ENCODE measurements around the gene GPR158. TPM values are rescaled to one million over a fixed set of nuclear protein-coding genes. Genes with fewer than 3 reads are reported as not detected.

GPR158 gene
- total and polyA plus RNA-seq, 4 donors, result 0.02 to 0.97 TPM; not detected in 2

DNA sequence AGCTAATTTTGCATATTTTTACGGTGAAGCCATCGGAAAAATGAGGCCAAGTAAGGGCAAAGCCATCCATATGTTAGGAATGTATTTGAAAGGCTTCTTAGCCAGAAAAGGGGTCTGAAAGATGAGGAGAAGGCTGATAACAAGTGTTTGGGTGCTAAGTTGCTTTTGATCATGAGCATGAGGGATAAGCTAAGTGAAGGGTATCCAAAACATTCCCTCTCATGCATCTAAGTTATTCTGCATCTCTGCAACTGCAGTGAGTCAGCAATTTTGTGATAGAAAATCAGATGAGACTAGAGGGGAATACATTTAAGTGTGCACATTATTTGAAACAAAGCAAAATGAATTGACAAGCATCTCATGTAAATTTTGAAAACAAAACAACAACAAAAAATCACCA lies 282.8 kb downstream of the GPR158 start:
- ATAC-seq (ENCODE audit: insufficient read depth, low FRiP score), result no peak
- H3K9ac ChIP-seq (ENCODE audit: insufficient read depth in 1 of 2, low read length in 2 of 2), result no peak overlapping the region
- no peaks in the 10 kb centered on the region for H3K9me3 ChIP-seq (ENCODE audit: control insufficient read depth in 4 of 4, insufficient read depth in 3 of 4, low read length in 3 of 4)
- TF ChIP-seq, protein P1, sequence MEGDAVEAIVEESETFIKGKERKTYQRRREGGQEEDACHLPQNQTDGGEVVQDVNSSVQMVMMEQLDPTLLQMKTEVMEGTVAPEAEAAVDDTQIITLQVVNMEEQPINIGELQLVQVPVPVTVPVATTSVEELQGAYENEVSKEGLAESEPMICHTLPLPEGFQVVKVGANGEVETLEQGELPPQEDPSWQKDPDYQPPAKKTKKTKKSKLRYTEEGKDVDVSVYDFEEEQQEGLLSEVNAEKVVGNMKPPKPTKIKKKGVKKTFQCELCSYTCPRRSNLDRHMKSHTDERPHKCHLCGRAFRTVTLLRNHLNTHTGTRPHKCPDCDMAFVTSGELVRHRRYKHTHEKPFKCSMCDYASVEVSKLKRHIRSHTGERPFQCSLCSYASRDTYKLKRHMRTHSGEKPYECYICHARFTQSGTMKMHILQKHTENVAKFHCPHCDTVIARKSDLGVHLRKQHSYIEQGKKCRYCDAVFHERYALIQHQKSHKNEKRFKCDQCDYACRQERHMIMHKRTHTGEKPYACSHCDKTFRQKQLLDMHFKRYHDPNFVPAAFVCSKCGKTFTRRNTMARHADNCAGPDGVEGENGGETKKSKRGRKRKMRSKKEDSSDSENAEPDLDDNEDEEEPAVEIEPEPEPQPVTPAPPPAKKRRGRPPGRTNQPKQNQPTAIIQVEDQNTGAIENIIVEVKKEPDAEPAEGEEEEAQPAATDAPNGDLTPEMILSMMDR (IDR thresholded peaks at IDR 0.05; ENCODE audit: control extremely low read depth, extremely low read depth), result no peak
- H3K4me3 ChIP-seq, result no peak overlapping the region
- 61 to 74% methylated on average over 2 of the region's 2 CpGs for WGBS, 2 donors
- DNase-seq, result no peak
- no peaks in the 10 kb centered on the region for H3K36me3 ChIP-seq (ENCODE audit: control insufficient read depth in 4 of 4, insufficient read depth in 4 of 4, low read length in 4 of 4)
- H3K4me1 ChIP-seq (ENCODE audit: control insufficient read depth in 5 of 5, insufficient read depth in 5 of 5, low read length in 5 of 5), result no peaks in the 10 kb centered on the region
- no peaks in the 10 kb centered on the region for H3K27me3 ChIP-seq (ENCODE audit: control insufficient read depth in 3 of 3, insufficient read depth in 3 of 3, low read length in 2 of 3)
- H3K27ac ChIP-seq (ENCODE audit: low read depth in 1 of 2, low read length in 1 of 2), result no peak overlapping the region

DNA sequence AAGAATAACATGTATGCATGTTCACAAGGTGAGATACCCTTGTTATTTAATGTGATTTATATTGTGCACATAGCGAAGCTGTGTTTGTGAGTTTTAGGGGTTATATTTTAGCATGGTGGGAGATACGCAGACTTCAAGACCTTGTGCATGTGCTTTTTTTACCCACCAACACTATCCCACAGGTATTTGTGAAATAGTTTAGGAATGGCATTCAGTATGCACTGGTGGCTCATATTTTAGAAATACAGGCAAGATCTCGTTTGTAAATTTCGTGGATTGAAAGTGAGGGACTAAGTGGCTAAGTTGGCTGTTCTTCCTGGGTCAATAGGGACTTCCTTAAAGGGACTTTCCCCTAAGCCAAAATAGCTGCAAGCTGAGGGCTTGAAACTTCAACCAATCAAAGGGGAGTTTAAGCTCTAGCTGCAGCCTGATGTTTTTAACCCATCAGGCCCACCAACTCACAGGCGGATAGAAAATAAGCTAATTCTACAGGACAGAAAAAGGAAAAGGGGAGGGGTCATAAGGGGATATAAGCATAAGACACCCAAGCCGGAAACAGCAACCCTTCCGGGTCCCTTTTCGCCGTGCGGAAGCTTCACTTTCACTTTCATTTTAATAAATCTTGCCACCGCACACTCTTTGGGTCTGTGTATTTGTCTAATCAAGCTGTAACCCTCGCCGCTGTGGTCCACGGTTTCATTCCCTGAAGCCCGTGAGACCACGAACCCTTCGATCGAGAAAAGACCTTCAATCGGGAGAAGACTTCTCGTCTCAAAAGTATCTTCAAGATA lies 291.0 kb downstream of the GPR158 start:
- Histone ChIP-seq H3K4me3 (no peak overlapping the region), H3K9me3 (ENCODE audit: control insufficient read depth in 4 of 4, insufficient read depth in 3 of 4, low read length in 3 of 4) (peaks cover 0 to 2% (median 0%) of the 10 kb centered on the region in 4 donors), H3K36me3 (ENCODE audit: control insufficient read depth in 4 of 4, insufficient read depth in 4 of 4, low read length in 4 of 4) (no peaks in the 10 kb centered on the region), H3K27me3 (ENCODE audit: control insufficient read depth in 3 of 3, insufficient read depth in 3 of 3, low read length in 2 of 3) (no peaks in the 10 kb centered on the region), H3K27ac (ENCODE audit: low read depth in 1 of 2, low read length in 1 of 2) (no peak overlapping the region), H3K4me1 (ENCODE audit: control insufficient read depth in 5 of 5, insufficient read depth in 5 of 5, low read length in 5 of 5) (peaks cover 0 to 5% (median 0%) of the 10 kb centered on the region in 5 donors), H3K9ac (ENCODE audit: insufficient read depth in 1 of 2, low read length in 2 of 2) (no peak overlapping the region)
- ATAC-seq (ENCODE audit: insufficient read depth, low FRiP score), result no peak
- no peak for DNase-seq
- WGBS, 2 donors, result 90 to 92% methylated on average over 20 of the region's 20 CpGs
- TF ChIP-seq, protein P1 (IDR thresholded peaks at IDR 0.05; ENCODE audit: control extremely low read depth, extremely low read depth), result no peak

DNA sequence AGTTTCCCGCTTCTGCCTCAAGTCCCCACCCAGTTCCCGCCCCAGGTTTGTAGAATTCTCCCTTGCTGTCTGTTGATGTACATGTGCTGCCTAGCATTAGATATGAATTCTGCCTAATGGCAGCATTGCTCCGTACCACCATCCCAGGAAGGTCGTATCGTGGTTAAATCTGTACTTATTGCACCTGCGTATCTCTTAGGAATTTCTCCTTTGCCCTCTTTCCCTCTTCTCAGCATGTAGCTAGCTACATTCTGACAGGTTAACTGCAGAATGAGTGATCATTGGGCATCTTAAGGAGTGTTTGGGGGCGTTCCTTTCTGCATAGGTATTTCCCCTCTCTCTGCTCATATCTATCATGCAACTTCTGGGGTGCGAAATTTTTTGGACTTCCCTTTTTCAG lies 293.1 kb downstream of the GPR158 start:
- Histone ChIP-seq H3K4me3 (no peak overlapping the region), H3K9me3 (ENCODE audit: control insufficient read depth in 4 of 4, insufficient read depth in 3 of 4, low read length in 3 of 4) (peaks cover 0 to 2% (median 0%) of the 10 kb centered on the region in 4 donors), H3K36me3 (ENCODE audit: control insufficient read depth in 4 of 4, insufficient read depth in 4 of 4, low read length in 4 of 4) (no peaks in the 10 kb centered on the region), H3K4me1 (ENCODE audit: control insufficient read depth in 5 of 5, insufficient read depth in 5 of 5, low read length in 5 of 5) (peaks cover 0 to 5% (median 0%) of the 10 kb centered on the region in 5 donors), H3K9ac (ENCODE audit: insufficient read depth in 1 of 2, low read length in 2 of 2) (no peak overlapping the region), H3K27me3 (ENCODE audit: control insufficient read depth in 3 of 3, insufficient read depth in 3 of 3, low read length in 2 of 3) (no peaks in the 10 kb centered on the region), H3K27ac (ENCODE audit: low read depth in 1 of 2, low read length in 1 of 2) (no peak overlapping the region)
- TF ChIP-seq, protein P1 (IDR thresholded peaks at IDR 0.05; ENCODE audit: control extremely low read depth, extremely low read depth), result no peak
- DNase-seq, result no peak
- WGBS, 2 donors, result 53 to 76% methylated on average over 8 of the region's 8 CpGs
- no peak for ATAC-seq (ENCODE audit: insufficient read depth, low FRiP score)

All from lung (tissue), 12 donors.